Osteocyte (in vitro differentiated cells): ENCODE data around the gene KIAA0232. TPM values are rescaled to one million over a fixed set of nuclear protein-coding genes. Genes with fewer than 3 reads are reported as not detected.

ENCODE experiments used
- DNase-seq: peaks from one replicate; pipeline ENCODE4 v3.0.0; 2021; ENCODE audit warnings: mixed read lengths; ENCODE audit not compliant: unreplicated experiment; ENCODE audit errors: extremely low spot score
- H3K27ac Mint-ChIP-seq: one replicate; pipeline ENCODE4 v1.8.0; 2021; ENCODE audit warnings: mild to moderate bottlenecking, mixed read lengths; ENCODE audit not compliant: unreplicated experiment
- H3K27me3 Mint-ChIP-seq: one replicate; pipeline ENCODE4 v1.8.0; 2021; ENCODE audit warnings: mixed read lengths; ENCODE audit not compliant: unreplicated experiment
- H3K36me3 Mint-ChIP-seq: one replicate; pipeline ENCODE4 v1.8.0; 2021; ENCODE audit warnings: mixed read lengths; ENCODE audit not compliant: unreplicated experiment
- H3K4me1 Mint-ChIP-seq: one replicate; pipeline ENCODE4 v1.8.0; 2021; ENCODE audit warnings: mixed read lengths; ENCODE audit not compliant: unreplicated experiment
- H3K4me3 Mint-ChIP-seq: one replicate; pipeline ENCODE4 v1.8.0; 2021; ENCODE audit warnings: mild to moderate bottlenecking, moderate library complexity, mixed read lengths; ENCODE audit not compliant: unreplicated experiment
- H3K9me3 Mint-ChIP-seq: one replicate; pipeline ENCODE4 v1.8.0; 2021; ENCODE audit warnings: mixed read lengths; ENCODE audit not compliant: unreplicated experiment
- total RNA-seq: library from RNA; stranded (reverse); gene quantifications from 2 replicates; pipeline ENCODE4 v1.2.1, GENCODE V29; 2021
- TF ChIP-seq, protein P1 (sequence below): fragments of 200-600 bp; sonication (generic); IDR thresholded peaks from 2 replicates; pipeline ENCODE4 v1.5.0; 2021; ENCODE audit warnings: antibody characterized with exemption, mild to moderate bottlenecking, moderate library complexity

KIAA0232 gene
- total RNA-seq, 1 donor from 2014 or later = 27.1 TPM

DNA sequence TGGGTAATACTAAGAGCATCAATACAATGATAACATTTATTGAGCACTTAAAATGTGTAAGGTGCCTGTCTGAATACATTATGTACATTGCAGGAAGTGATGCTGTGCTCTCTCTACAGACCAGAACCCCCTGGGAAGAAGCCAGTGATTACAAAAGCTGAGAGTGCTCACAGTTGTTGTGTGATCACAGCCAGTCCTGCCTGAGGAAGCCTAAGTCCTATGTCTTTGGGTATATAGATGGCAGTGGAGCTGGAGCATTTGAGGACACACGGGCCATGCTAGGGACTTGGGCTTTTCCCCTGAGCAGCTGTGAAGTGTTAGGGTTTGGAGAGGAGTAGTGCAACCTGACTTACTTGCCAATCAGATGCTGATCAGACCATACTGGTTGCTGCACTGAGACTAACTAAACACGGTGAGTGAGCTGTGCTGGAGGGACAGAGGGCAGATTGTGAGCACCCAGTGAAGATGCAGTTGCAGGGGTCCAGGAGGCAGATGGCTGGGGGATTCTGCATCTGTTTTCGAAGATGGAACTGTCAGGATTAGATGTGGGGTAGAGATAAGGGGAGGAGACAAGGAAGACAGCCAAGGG lies 66.3 kb downstream of the KIAA0232 start:
- no peak overlapping the region for H3K4me3 Mint-ChIP-seq
- no peak for DNase-seq
- TF ChIP-seq, protein P1, sequence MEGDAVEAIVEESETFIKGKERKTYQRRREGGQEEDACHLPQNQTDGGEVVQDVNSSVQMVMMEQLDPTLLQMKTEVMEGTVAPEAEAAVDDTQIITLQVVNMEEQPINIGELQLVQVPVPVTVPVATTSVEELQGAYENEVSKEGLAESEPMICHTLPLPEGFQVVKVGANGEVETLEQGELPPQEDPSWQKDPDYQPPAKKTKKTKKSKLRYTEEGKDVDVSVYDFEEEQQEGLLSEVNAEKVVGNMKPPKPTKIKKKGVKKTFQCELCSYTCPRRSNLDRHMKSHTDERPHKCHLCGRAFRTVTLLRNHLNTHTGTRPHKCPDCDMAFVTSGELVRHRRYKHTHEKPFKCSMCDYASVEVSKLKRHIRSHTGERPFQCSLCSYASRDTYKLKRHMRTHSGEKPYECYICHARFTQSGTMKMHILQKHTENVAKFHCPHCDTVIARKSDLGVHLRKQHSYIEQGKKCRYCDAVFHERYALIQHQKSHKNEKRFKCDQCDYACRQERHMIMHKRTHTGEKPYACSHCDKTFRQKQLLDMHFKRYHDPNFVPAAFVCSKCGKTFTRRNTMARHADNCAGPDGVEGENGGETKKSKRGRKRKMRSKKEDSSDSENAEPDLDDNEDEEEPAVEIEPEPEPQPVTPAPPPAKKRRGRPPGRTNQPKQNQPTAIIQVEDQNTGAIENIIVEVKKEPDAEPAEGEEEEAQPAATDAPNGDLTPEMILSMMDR = no peak
- peaks cover 4% of the 10 kb centered on the region for H3K4me1 Mint-ChIP-seq
- H3K27me3 Mint-ChIP-seq = no peaks in the 10 kb centered on the region
- no peaks in the 10 kb centered on the region for H3K9me3 Mint-ChIP-seq
- peaks cover 44% of the 10 kb centered on the region for H3K36me3 Mint-ChIP-seq
- H3K27ac Mint-ChIP-seq = no peak overlapping the region

- peaks cover 8% of the 10 kb centered on the region for H3K4me1 Mint-ChIP-seq
- peaks cover 38% of the 10 kb centered on the region for H3K36me3 Mint-ChIP-seq
- no peaks in the 10 kb centered on the region for H3K9me3 Mint-ChIP-seq
- H3K27ac Mint-ChIP-seq = no peak overlapping the region
- H3K27me3 Mint-ChIP-seq = no peaks in the 10 kb centered on the region
- DNase-seq = no peak
- TF ChIP-seq, protein P1 = no peak
- H3K4me3 Mint-ChIP-seq = no peak overlapping the region
Measured at GRCh38 chr4:6849691-6850090, 67.2 kb downstream of the KIAA0232 start.

GRCh38 chr4:6851431-6851830 lies 68.9 kb downstream of the KIAA0232 start:
- Mint-ChIP-seq H3K27me3 (no peaks in the 10 kb centered on the region), H3K9me3 (no peaks in the 10 kb centered on the region), H3K36me3 (peaks cover 32% of the 10 kb centered on the region), H3K4me3 (no peak overlapping the region), H3K27ac (no peak overlapping the region), H3K4me1 (peaks cover 18% of the 10 kb centered on the region)
- no peak for DNase-seq
- TF ChIP-seq, protein P1 = no peak

DNA sequence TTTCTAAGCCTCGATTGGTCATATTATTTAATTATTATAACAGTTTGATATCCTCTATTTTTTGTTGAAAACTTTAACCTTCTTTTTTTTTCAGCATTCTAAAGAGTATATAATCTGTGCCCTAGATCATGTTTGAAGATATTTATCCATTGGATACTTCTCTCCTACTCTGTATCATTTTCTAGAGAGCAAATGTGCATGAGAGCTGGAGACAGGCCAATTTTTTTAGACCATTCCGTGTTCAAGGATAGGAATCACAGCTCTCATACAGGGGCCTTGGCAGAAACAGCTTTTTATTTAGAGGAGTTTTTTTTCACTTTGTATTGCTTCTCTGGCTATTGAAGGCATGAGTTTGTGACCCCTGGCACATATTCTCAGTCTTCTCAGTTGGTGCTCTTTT lies 69.4 kb downstream of the KIAA0232 start:
- H3K27me3 Mint-ChIP-seq = no peaks in the 10 kb centered on the region
- no peak overlapping the region for H3K4me3 Mint-ChIP-seq
- H3K27ac Mint-ChIP-seq = no peak overlapping the region
- H3K9me3 Mint-ChIP-seq = no peaks in the 10 kb centered on the region
- peaks cover 21% of the 10 kb centered on the region for H3K4me1 Mint-ChIP-seq
- no peak for DNase-seq
- TF ChIP-seq, protein P1 = no peak
- H3K36me3 Mint-ChIP-seq = peaks cover 32% of the 10 kb centered on the region

DNA sequence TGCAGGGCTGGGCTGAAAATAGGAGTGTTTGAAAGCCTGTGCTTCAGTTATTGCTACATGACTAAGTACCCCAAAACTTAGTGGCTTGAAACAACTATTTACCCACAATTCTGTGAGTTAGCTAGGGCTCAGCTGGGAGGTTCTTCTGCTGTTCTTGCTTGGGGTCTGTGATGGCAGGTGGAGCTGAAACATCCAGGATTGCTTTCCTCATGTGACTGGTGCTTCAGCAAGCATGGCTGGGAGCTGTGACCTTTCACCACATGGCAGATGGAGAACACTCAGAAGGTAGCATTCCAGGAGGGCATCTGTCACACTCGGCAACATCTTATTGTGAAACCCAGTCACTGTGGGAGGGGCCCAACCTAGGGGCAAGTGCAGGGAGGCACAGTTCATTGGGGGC lies 70.1 kb downstream of the KIAA0232 start:
- Mint-ChIP-seq H3K4me1 (peaks cover 21% of the 10 kb centered on the region), H3K9me3 (no peaks in the 10 kb centered on the region), H3K27ac (no peak overlapping the region), H3K36me3 (peaks cover 32% of the 10 kb centered on the region), H3K27me3 (no peaks in the 10 kb centered on the region), H3K4me3 (no peak overlapping the region)
- DNase-seq = no peak
- TF ChIP-seq, protein P1 = no peak
